Fibroblast of the aortic adventitia (primary cell): Measurements from ENCODE around the gene SNORC. TPM values are rescaled to one million over a fixed set of nuclear protein-coding genes. Genes with fewer than 3 reads are reported as not detected.

Experiments used
- DNase-seq: peaks from one replicate; pipeline ENCODE4 v3.0.0-alpha.2; 2010; ENCODE audit warnings: low read depth
- H3K4me3 ChIP-seq: 2 replicates; pipeline ENCODE4 v1.5.1; 2011; ENCODE audit warnings: low read depth, mild to moderate bottlenecking, control low read depth, low read length, moderate library complexity
- total RNA-seq: library from RNA; depleted of rRNA; stranded (reverse); fragments of >200 nt; gene quantifications from 2 replicates; pipeline ENCODE4 v1.2.3, GENCODE V29; 2012; ENCODE audit warnings: low replicate concordance
- TF ChIP-seq, protein P1 (sequence below): IDR thresholded peaks from 2 replicates; pipeline ENCODE4 v1.5.1; 2011; ENCODE audit warnings: mild to moderate bottlenecking, low read length, control low read depth, inconsistent platforms; ENCODE audit not compliant: insufficient read depth

Gene SNORC
- total RNA-seq, 1 donor = 0.72 TPM

GRCh38 chr2:232876978-232877441 is 6.9 kb downstream of the SNORC start:
- no peak overlapping the region for H3K4me3 ChIP-seq
- DNase-seq = no peak
- TF ChIP-seq, protein P1, sequence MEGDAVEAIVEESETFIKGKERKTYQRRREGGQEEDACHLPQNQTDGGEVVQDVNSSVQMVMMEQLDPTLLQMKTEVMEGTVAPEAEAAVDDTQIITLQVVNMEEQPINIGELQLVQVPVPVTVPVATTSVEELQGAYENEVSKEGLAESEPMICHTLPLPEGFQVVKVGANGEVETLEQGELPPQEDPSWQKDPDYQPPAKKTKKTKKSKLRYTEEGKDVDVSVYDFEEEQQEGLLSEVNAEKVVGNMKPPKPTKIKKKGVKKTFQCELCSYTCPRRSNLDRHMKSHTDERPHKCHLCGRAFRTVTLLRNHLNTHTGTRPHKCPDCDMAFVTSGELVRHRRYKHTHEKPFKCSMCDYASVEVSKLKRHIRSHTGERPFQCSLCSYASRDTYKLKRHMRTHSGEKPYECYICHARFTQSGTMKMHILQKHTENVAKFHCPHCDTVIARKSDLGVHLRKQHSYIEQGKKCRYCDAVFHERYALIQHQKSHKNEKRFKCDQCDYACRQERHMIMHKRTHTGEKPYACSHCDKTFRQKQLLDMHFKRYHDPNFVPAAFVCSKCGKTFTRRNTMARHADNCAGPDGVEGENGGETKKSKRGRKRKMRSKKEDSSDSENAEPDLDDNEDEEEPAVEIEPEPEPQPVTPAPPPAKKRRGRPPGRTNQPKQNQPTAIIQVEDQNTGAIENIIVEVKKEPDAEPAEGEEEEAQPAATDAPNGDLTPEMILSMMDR = no peak

- DNase-seq = no peak
- TF ChIP-seq, protein P1 = no peak
- H3K4me3 ChIP-seq = no peak overlapping the region
These were observed 8.0 kb downstream of the SNORC start for GRCh38 chr2:232877940-232878511.

GRCh38 chr2:232878855-232879617 is 9.0 kb downstream of the SNORC start:
- DNase-seq = no peak
- TF ChIP-seq, protein P1 = no peak
- no peak overlapping the region for H3K4me3 ChIP-seq

DNA sequence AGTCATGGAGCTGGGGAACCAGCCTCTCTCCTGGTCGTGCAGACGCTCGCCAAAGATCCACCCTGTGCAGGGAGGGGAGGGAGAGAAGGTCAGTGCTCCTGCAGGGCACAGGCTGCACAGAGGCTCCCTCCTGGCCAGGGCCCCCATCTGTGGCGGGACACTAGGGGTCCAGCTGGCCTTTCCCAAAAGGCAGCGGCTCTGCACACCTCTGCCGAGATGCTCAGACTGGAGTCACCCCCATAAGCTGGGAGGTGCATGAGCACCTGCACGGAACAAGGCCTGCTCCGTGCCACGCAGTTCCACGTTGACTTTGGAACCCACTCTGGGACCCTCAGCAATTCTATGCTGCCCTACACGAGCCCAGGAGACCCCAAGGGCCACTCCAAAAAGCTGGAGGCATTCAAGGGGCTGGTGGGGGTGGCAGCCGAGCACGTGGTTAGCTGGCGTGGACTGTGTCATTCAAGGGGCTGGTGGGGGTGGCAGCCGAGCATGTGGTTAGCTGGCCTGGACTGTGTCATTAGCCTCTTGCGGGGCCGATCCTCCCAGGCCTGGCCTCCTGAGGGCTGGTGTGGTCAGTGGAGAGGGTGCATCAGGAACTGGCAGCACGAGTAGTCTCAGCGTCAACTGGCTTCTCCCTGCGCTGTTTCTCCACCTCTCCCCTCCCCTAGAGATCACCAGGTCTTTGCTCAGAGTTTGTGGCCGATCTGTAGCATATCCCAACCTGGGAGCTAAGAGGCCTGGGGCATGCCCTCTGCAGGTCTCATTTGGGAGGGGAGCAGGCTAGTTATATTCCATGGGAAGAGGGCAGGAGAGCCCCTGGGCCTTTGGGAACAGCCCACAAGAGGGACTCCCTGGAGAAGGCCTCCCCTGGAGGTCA is 9.8 kb downstream of the SNORC start:
- no peak for DNase-seq
- no peak overlapping the region for H3K4me3 ChIP-seq

DNA sequence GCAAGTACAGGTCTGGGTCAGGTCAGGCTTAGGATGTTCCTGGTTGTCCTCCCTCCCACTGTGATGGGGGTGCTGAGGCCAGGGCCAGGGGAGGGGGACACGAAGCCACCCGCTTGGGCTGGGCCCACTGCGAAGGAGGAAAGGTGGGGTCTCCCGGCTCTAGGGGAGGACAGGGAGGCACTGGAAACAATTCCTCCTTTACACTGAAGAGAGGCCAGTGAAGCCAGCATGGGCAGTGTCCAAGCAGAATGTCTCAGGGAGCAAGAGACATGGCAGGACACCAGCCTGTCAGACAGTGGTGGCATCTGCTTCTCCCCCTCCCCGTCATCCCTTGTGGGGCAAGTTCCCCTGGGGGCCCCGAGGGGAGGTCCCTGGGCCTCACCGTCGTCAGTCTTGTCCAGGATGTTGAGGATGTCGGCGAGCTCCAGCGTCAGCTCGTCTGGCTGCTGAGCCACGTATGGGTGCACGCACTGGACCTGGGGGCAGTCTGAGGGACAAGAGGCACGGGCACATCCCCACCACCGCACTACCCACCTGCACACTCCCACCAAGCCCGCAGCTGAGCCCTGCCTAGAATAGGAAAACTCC is 10.8 kb downstream of the SNORC start:
- H3K4me3 ChIP-seq = no peak overlapping the region
- TF ChIP-seq, protein P1 = no peak
- no peak for DNase-seq

More for the DNA sequence above, 9.8 kb downstream of the SNORC start:
- TF ChIP-seq, protein P1 = no peak

DNA sequence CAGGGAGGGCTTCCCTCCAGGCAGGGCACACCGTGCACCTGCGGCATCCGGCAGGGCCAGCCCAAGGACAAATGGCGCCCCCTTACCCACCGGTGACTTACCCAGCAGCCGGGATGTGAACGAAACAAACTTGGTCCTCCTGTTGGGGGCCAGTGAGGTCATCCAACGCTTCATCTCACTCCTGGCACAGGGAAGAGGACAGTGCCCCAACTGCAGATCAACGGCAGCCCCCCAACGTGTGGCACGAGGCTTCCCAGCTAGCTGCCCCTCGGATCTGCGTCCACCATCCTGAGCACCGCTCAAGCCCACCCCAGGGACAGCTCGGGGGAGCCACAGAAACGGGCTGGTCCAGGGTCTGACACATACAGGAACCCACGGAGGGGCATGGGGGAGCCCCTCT is 12.0 kb downstream of the SNORC start:
- DNase-seq = no peak
- H3K4me3 ChIP-seq = no peak overlapping the region
- TF ChIP-seq, protein P1 = no peak
